ENCODE data around the gene COL9A1. TPM values are rescaled to one million over a fixed set of nuclear protein-coding genes. Genes with fewer than 3 reads are reported as not detected.

COL9A1 gene
- total and polyA plus RNA-seq, 2 experiments from 2014 or later, result 11.2 to 22.1 TPM

- TF ChIP-seq, protein P1, sequence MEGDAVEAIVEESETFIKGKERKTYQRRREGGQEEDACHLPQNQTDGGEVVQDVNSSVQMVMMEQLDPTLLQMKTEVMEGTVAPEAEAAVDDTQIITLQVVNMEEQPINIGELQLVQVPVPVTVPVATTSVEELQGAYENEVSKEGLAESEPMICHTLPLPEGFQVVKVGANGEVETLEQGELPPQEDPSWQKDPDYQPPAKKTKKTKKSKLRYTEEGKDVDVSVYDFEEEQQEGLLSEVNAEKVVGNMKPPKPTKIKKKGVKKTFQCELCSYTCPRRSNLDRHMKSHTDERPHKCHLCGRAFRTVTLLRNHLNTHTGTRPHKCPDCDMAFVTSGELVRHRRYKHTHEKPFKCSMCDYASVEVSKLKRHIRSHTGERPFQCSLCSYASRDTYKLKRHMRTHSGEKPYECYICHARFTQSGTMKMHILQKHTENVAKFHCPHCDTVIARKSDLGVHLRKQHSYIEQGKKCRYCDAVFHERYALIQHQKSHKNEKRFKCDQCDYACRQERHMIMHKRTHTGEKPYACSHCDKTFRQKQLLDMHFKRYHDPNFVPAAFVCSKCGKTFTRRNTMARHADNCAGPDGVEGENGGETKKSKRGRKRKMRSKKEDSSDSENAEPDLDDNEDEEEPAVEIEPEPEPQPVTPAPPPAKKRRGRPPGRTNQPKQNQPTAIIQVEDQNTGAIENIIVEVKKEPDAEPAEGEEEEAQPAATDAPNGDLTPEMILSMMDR (IDR thresholded peaks at IDR 0.05; ENCODE audit: low read depth, low read length), result no peak
- no peak for DNase-seq (ENCODE audit: low read depth in 1 of 2, low spot score in 1 of 2)
- no peaks in the 10 kb centered on the region for H3K9me3 ChIP-seq (ENCODE audit: low read depth)
- no peaks in the 10 kb centered on the region for H3K36me3 ChIP-seq
- no peak overlapping the region for H3K27ac ChIP-seq
- H3K4me1 ChIP-seq (ENCODE audit: low read depth), result peaks cover 4% of the 10 kb centered on the region
- no peak overlapping the region for H3K4me3 ChIP-seq
- peaks cover 4% of the 10 kb centered on the region for H3K27me3 ChIP-seq
These were observed 116.4 kb downstream of the COL9A1 start for GRCh38 chr6:70186461-70186860.

GRCh38 chr6:70184723-70185122 lies 118.2 kb downstream of the COL9A1 start:
- no peak for DNase-seq (ENCODE audit: low read depth in 1 of 2, low spot score in 1 of 2)
- Histone ChIP-seq H3K27me3 (no peaks in the 10 kb centered on the region), H3K36me3 (no peaks in the 10 kb centered on the region), H3K4me3 (no peak overlapping the region), H3K9me3 (ENCODE audit: low read depth) (no peaks in the 10 kb centered on the region), H3K27ac (no peak overlapping the region), H3K4me1 (ENCODE audit: low read depth) (peaks cover 4% of the 10 kb centered on the region)
- TF ChIP-seq, protein P1 (IDR thresholded peaks at IDR 0.05; ENCODE audit: low read depth, low read length), result no peak

GRCh38 chr6:70183538-70183937 lies 119.3 kb downstream of the COL9A1 start:
- Histone ChIP-seq H3K27me3 (no peaks in the 10 kb centered on the region), H3K27ac (no peak overlapping the region), H3K4me1 (ENCODE audit: low read depth) (no peaks in the 10 kb centered on the region), H3K36me3 (no peaks in the 10 kb centered on the region), H3K4me3 (no peak overlapping the region), H3K9me3 (ENCODE audit: low read depth) (no peaks in the 10 kb centered on the region)
- TF ChIP-seq, protein P1 (IDR thresholded peaks at IDR 0.05; ENCODE audit: low read depth, low read length), result no peak
- DNase-seq (ENCODE audit: low read depth in 1 of 2, low spot score in 1 of 2), result no peak

GRCh38 chr6:70180901-70181599 lies 121.8 kb downstream of the COL9A1 start:
- H3K27ac ChIP-seq, result no peak overlapping the region
- H3K36me3 ChIP-seq, result no peaks in the 10 kb centered on the region
- no peak overlapping the region for H3K4me3 ChIP-seq
- H3K27me3 ChIP-seq, result no peaks in the 10 kb centered on the region
- no peaks in the 10 kb centered on the region for H3K4me1 ChIP-seq (ENCODE audit: low read depth)
- H3K9me3 ChIP-seq (ENCODE audit: low read depth), result no peaks in the 10 kb centered on the region
- TF ChIP-seq, protein P1 (IDR thresholded peaks at IDR 0.05; ENCODE audit: low read depth, low read length), result no peak
- no peak for DNase-seq (ENCODE audit: low read depth in 1 of 2, low spot score in 1 of 2)

DNA sequence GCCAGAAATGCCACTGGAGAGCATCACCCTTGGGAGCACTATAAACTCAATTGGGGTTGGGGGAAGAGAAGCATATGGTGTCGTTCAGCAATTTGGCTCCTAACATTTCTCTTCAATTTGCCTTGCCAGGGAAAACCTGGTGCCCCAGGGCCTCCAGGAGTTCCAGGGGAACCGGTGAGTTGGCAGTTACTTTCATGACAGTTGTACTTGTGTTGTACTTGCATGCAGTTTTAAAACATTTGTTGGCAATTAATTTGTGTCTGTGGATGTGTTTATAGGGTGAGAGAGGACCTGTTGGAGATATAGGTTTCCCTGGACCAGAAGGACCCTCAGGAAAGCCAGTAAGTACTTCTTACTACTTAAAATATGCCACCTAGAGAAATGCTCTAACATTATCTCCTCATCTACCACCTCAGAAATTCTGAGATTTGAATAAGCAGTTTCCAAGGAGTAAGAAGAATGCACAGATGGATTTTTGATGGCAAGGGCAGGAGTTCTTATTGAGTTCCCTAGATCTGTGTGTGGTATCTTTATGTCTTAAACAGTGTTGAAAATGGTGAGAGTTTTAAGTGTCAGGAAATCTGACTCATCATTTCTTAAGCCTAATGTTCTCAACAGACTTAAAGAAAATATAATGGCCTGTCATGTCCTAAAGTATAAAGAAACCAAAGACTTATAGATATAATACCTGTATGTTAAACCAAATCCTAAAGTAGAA lies 122.5 kb downstream of the COL9A1 start:
- DNase-seq (ENCODE audit: low read depth in 1 of 2, low spot score in 1 of 2), result no peak
- H3K4me3 ChIP-seq, result no peak overlapping the region

More for the DNA sequence above, 122.5 kb downstream of the COL9A1 start:
- Histone ChIP-seq H3K4me1 (ENCODE audit: low read depth) (no peaks in the 10 kb centered on the region), H3K27ac (no peak overlapping the region), H3K27me3 (no peaks in the 10 kb centered on the region), H3K36me3 (no peaks in the 10 kb centered on the region), H3K9me3 (ENCODE audit: low read depth) (no peaks in the 10 kb centered on the region)
- TF ChIP-seq, protein P1 (IDR thresholded peaks at IDR 0.05; ENCODE audit: low read depth, low read length), result no peak
